Hepatocyte (in vitro differentiated cells): ENCODE results near the gene SLC32A1. TPM values are rescaled to one million over a fixed set of nuclear protein-coding genes. Genes with fewer than 3 reads are reported as not detected.

Source experiments
- DNase-seq: peaks from one replicate; pipeline ENCODE4 v3.0.0-alpha.2; 2016; ENCODE audit warnings: low spot score
- H2AFZ ChIP-seq: fragments of 200-600 bp; sonication (generic); 2 replicates; pipeline ENCODE4 v1.6.0; 2016; ENCODE audit warnings: antibody characterized with exemption, mild to moderate bottlenecking
- H3K27ac ChIP-seq: fragments of 200-600 bp; sonication (generic); 2 replicates; pipeline ENCODE4 v1.5.1; 2016; ENCODE audit warnings: mild to moderate bottlenecking
- H3K27me3 ChIP-seq: fragments of 200-600 bp; sonication (generic); 2 replicates; pipeline ENCODE4 v1.6.1; 2016
- H3K36me3 ChIP-seq: fragments of 200-600 bp; sonication (generic); replicated peaks from 2 replicates; pipeline ENCODE4 v1.5.1; 2016; ENCODE audit warnings: low read depth; ENCODE audit not compliant: insufficient read depth
- H3K4me1 ChIP-seq: fragments of 200-600 bp; sonication (generic); 2 replicates; pipeline ENCODE4 v1.5.1; 2016; ENCODE audit warnings: mild to moderate bottlenecking, moderate library complexity; ENCODE audit not compliant: insufficient read depth
- H3K4me2 ChIP-seq: fragments of 200-600 bp; sonication (generic); 2 replicates; pipeline ENCODE4 v1.6.0; 2016
- H3K4me3 ChIP-seq: fragments of 200-600 bp; sonication (generic); 2 replicates; pipeline ENCODE4 v1.5.1; 2016; ENCODE audit warnings: mild to moderate bottlenecking
- H3K79me2 ChIP-seq: fragments of 200-600 bp; sonication (generic); 2 replicates; pipeline ENCODE4 v1.6.0; 2017; ENCODE audit warnings: mild to moderate bottlenecking
- H3K9me2 ChIP-seq: fragments of 200-600 bp; sonication (generic); replicated peaks from 2 replicates; pipeline ENCODE4 v1.6.0; 2017; ENCODE audit warnings: mild to moderate bottlenecking; ENCODE audit not compliant: insufficient read depth
- H3K9me3 ChIP-seq: fragments of 200-600 bp; sonication (generic); 2 replicates; pipeline ENCODE4 v1.5.1; 2016; ENCODE audit warnings: low read depth, mild to moderate bottlenecking
- H4K20me1 ChIP-seq: fragments of 200-600 bp; sonication (generic); 2 replicates; pipeline ENCODE4 v1.6.0; 2016; ENCODE audit warnings: mild to moderate bottlenecking; ENCODE audit not compliant: insufficient read depth, poor library complexity, severe bottlenecking
- CTCF ChIP-seq: fragments of 200-600 bp; sonication (generic); IDR thresholded peaks from 2 replicates; pipeline ENCODE4 v1.5.1; 2016; ENCODE audit warnings: antibody characterized with exemption, mild to moderate bottlenecking; ENCODE audit not compliant: poor library complexity
- EZH2 ChIP-seq: fragments of 200-600 bp; sonication (generic); IDR thresholded peaks from 2 replicates; pipeline ENCODE4 v1.6.1; 2016; ENCODE audit warnings: antibody characterized with exemption, mild to moderate bottlenecking, borderline replicate concordance
- EZH2phosphoT487 ChIP-seq: fragments of 200-600 bp; sonication (generic); IDR thresholded peaks from one replicate; pipeline ENCODE4 v1.6.1; 2018; ENCODE audit warnings: antibody characterized with exemption, mild to moderate bottlenecking, low read depth, moderate library complexity; ENCODE audit not compliant: unreplicated experiment, severe bottlenecking
- WGBS: methylation state at CpG from one replicate; pipeline ENCODE4 v1.1.6; 2016; ENCODE audit warnings: low lambda C conversion rate; ENCODE audit errors: missing lambda C conversion rate; 5-methylcytosine and 5-hydroxymethylcytosine counted together
- polyA plus RNA-seq: library from polyadenylated mRNA; unstranded; fragments of >200 nt; fragmentation: Nextera tagmentation; extraction: Ambion mirVana; gene quantifications from 2 replicates; pipeline ENCODE4 v1.2.1, GENCODE V29; 2016
- total RNA-seq: library from RNA; depleted of rRNA; stranded (reverse); fragments of >200 nt; gene quantifications from 2 replicates; pipeline ENCODE4 v1.2.3, GENCODE V29; 2014

The SLC32A1 gene
- total and polyA plus RNA-seq, 2 experiments from 2014 or later = not detected

GRCh38 chr20:38723017-38723847, 1.1 kb upstream of the SLC32A1 start:
- H3K9me2 ChIP-seq = no peaks in the 10 kb centered on the region
- H3K27me3 ChIP-seq = peaks cover 98% of the 10 kb centered on the region
- WGBS = 3% methylated on average over 56 of the region's 56 CpGs
- H3K27ac ChIP-seq = no peak overlapping the region
- no peaks in the 10 kb centered on the region for H3K4me1 ChIP-seq
- H4K20me1 ChIP-seq = no peaks in the 10 kb centered on the region
- H3K4me3 ChIP-seq = no peak overlapping the region
- H2AFZ ChIP-seq = peak overlapping the region; percentile 35
- no peak for DNase-seq
- peak; percentile 70 for TF ChIP-seq EZH2phosphoT487
- TF ChIP-seq CTCF = no peak
- TF ChIP-seq EZH2 = peak; percentile 29
- peak overlapping the region; percentile 70 for H3K4me2 ChIP-seq
- H3K79me2 ChIP-seq = no peaks in the 10 kb centered on the region
- no peaks in the 10 kb centered on the region for H3K9me3 ChIP-seq
- H3K36me3 ChIP-seq = no peaks in the 10 kb centered on the region

- TF ChIP-seq EZH2 (peak; percentile 96), EZH2phosphoT487 (no peak)
- Histone ChIP-seq H3K4me1 (no peaks in the 10 kb centered on the region), H3K79me2 (no peaks in the 10 kb centered on the region), H3K4me3 (no peak overlapping the region), H3K27me3 (peaks cover 99% of the 10 kb centered on the region), H4K20me1 (no peaks in the 10 kb centered on the region), H2AFZ (no peak overlapping the region), H3K9me2 (no peaks in the 10 kb centered on the region), H3K36me3 (no peaks in the 10 kb centered on the region), H3K9me3 (no peaks in the 10 kb centered on the region), H3K27ac (no peak overlapping the region), H3K4me2 (peak overlapping the region; percentile 70)
- WGBS = 4% methylated on average over 46 of the region's 46 CpGs
- DNase-seq = no peak
These were observed 401 bp downstream of the SLC32A1 start for GRCh38 chr20:38724626-38725147.

GRCh38 chr20:38725148-38725901, 1.0 kb downstream of the SLC32A1 start:
- TF ChIP-seq EZH2 (peak; percentile 38), CTCF (no peak), EZH2phosphoT487 (peak; percentile 63)
- no peaks in the 10 kb centered on the region for H3K9me2 ChIP-seq
- no peaks in the 10 kb centered on the region for H4K20me1 ChIP-seq
- WGBS = 10% methylated on average over 30 of the region's 35 CpGs
- H3K4me1 ChIP-seq = no peaks in the 10 kb centered on the region
- no peak overlapping the region for H2AFZ ChIP-seq
- no peaks in the 10 kb centered on the region for H3K36me3 ChIP-seq
- DNase-seq = no peak
- H3K4me3 ChIP-seq = no peak overlapping the region
- H3K9me3 ChIP-seq = no peaks in the 10 kb centered on the region
- H3K79me2 ChIP-seq = no peaks in the 10 kb centered on the region
- H3K27me3 ChIP-seq = peaks cover 99% of the 10 kb centered on the region
- no peak overlapping the region for H3K4me2 ChIP-seq
- H3K27ac ChIP-seq = no peak overlapping the region
